Measurements from ENCODE around the gene ETV5.

DNA sequence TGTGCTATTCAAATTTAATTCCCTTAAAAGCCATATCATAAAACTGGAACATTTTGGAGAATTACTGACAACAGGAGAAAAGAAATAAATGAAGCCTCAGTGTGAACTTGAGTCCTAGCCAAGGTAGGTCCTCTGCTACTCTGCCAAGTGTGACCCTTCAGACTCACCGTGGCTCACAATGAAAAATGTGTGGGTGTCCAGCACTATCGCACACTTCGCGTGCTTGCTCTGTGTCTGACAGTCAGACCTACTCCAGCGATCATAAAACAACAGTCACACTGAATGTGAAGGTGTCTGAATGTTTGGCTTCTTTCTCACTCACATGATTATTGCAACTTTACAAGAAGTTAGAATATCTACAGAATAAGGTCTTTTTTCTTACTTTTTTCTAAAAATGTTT lies 105.3 kb downstream of the ETV5 start:
- TF ChIP-seq FOSL2 (IDR thresholded peaks at IDR 0.05; ENCODE audit: borderline replicate concordance, low read depth) (no peak), TEAD4 (IDR thresholded peaks at IDR 0.05; ENCODE audit: borderline replicate concordance, insufficient read depth) (no peak), POLR2AphosphoS5 (IDR thresholded peaks at IDR 0.05; ENCODE audit: low read depth, low read length) (no peak), RCOR1 (IDR thresholded peaks at IDR 0.05; ENCODE audit: low read length) (no peak)
- TF ChIP-seq, protein P1, sequence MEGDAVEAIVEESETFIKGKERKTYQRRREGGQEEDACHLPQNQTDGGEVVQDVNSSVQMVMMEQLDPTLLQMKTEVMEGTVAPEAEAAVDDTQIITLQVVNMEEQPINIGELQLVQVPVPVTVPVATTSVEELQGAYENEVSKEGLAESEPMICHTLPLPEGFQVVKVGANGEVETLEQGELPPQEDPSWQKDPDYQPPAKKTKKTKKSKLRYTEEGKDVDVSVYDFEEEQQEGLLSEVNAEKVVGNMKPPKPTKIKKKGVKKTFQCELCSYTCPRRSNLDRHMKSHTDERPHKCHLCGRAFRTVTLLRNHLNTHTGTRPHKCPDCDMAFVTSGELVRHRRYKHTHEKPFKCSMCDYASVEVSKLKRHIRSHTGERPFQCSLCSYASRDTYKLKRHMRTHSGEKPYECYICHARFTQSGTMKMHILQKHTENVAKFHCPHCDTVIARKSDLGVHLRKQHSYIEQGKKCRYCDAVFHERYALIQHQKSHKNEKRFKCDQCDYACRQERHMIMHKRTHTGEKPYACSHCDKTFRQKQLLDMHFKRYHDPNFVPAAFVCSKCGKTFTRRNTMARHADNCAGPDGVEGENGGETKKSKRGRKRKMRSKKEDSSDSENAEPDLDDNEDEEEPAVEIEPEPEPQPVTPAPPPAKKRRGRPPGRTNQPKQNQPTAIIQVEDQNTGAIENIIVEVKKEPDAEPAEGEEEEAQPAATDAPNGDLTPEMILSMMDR (IDR thresholded peaks at IDR 0.05) = no peak
- TF ChIP-seq, protein P2, sequence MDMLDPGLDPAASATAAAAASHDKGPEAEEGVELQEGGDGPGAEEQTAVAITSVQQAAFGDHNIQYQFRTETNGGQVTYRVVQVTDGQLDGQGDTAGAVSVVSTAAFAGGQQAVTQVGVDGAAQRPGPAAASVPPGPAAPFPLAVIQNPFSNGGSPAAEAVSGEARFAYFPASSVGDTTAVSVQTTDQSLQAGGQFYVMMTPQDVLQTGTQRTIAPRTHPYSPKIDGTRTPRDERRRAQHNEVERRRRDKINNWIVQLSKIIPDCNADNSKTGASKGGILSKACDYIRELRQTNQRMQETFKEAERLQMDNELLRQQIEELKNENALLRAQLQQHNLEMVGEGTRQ (IDR thresholded peaks at IDR 0.05; ENCODE audit: borderline replicate concordance, low read depth, low read length) = no peak
- TF ChIP-seq, protein P3, sequence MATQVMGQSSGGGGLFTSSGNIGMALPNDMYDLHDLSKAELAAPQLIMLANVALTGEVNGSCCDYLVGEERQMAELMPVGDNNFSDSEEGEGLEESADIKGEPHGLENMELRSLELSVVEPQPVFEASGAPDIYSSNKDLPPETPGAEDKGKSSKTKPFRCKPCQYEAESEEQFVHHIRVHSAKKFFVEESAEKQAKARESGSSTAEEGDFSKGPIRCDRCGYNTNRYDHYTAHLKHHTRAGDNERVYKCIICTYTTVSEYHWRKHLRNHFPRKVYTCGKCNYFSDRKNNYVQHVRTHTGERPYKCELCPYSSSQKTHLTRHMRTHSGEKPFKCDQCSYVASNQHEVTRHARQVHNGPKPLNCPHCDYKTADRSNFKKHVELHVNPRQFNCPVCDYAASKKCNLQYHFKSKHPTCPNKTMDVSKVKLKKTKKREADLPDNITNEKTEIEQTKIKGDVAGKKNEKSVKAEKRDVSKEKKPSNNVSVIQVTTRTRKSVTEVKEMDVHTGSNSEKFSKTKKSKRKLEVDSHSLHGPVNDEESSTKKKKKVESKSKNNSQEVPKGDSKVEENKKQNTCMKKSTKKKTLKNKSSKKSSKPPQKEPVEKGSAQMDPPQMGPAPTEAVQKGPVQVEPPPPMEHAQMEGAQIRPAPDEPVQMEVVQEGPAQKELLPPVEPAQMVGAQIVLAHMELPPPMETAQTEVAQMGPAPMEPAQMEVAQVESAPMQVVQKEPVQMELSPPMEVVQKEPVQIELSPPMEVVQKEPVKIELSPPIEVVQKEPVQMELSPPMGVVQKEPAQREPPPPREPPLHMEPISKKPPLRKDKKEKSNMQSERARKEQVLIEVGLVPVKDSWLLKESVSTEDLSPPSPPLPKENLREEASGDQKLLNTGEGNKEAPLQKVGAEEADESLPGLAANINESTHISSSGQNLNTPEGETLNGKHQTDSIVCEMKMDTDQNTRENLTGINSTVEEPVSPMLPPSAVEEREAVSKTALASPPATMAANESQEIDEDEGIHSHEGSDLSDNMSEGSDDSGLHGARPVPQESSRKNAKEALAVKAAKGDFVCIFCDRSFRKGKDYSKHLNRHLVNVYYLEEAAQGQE (IDR thresholded peaks at IDR 0.05; ENCODE audit: low read depth, low read length) = no peak
